Stimulated activated CD4-positive, alpha-beta T cell treated with anti-CD3 and anti-CD28 coated beads, Interleukin-1b, Interleukin-23, amount 100 ng/mL, for 48 hours (primary cell): ENCODE data around the gene POLRMT.
"Not testable (repeated sequence)": the region's sequence is repeated elsewhere in the genome, so short reads cannot be mapped to it uniquely, and the experiment has no call there.

Source experiments
- DNase-seq: peaks from one replicate; pipeline ENCODE4 v3.0.0-alpha.2; 2020

Gene POLRMT

DNA sequence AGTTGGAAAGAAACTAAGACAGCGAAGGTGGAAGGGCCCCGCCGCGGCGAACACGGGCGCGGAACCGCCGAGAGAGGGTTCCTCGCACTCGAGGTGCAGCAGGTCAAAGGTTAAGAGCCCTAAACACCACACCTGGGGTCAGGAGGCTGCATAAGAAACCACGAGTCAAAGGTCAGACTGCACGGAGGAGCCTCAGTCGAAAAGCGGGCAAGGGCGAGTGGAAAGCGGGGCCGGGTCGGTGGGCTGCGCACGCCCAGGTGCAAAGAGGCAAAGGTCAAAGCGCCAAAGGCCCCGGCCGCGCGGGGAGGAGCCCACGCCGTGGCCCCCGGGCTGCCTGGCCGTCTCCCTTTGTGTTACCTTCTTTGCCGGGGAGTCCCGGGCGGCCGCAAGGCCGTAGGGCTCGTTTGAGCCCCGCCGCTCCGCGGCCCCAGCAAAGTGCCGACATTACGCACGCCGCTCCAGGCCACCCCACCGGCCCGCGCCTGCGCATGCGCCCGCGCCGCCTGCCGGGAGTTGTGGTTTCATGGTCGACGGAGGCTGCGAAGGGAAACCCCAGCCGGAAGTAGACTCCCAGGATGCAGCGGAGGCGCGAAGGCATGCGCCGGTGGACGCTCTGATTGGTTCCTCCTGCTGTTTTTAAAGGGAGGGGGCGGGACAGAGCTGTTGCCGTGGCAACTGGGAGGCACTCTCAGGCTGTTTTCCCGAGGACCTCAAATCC, at the start of gene POLRMT:
POLRMT (minus strand) TSS at position 470 of the 718 bp plus-strand sequence; CDS start at position 445, 25 bp downstream.
- peak; percentile 97 for DNase-seq

DNA sequence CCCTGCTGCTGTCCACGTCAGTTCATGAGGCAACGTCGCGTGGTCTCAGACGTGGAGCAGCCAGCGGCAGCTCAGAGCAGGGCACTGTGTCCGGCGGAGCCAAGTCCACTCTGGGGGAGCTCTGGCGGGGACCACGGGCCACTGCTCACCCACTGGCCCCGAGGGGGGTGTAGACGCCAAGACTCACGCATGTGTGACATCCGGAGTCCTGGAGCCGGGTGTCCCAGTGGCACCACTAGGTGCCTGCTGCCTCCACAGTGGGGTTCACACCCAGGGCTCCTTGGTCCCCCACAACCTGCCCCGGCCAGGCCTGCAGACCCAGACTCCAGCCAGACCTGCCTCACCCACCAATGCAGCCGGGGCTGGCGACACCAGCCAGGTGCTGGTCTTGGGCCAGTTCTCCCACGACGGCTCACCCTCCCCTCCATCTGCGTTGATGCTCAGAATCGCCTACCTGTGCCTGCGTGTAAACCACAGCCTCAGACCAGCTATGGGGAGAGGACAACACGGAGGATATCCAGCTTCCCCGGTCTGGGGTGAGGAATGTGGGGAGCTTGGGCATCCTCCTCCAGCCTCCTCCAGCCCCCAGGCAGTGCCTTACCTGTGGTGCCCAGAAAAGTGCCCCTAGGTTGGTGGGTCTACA, 49.5 kb upstream of the POLRMT start:
- no peak for DNase-seq

DNA sequence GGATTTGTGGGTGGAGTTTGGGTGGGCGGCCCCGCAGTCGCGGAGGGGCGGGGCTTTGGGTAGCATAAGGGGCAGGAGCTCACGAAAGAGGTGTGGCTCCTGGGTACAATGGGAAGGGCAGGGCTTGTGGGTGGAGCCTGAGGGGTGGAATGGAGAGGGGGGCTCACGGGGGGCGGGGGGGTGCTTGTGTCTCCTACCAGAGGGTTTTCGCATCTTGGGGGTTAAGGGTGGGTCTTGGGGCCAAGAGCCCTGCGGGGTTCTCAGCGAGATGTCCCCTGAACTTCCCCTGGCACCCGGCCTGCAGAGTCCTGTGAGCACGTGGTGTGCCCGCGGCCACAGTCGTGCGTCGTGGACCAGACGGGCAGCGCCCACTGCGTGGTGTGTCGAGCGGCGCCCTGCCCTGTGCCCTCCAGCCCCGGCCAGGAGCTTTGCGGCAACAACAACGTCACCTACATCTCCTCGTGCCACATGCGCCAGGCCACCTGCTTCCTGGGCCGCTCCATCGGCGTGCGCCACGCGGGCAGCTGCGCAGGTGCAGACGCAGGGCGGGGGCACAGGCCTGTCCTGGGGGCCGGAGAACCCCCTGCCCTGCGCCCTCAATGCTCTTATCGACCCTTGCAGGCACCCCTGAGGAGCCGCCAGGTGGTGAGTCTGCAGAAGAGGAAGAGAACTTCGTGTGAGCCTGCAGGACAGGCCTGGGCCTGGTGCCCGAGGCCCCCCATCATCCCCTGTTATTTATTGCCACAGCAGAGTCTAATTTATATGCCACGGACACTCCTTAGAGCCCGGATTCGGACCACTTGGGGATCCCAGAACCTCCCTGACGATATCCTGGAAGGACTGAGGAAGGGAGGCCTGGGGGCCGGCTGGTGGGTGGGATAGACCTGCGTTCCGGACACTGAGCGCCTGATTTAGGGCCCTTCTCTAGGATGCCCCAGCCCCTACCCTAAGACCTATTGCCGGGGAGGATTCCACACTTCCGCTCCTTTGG, 48.0 kb upstream of the POLRMT start:
- DNase-seq, result peak; percentile 97

DNA sequence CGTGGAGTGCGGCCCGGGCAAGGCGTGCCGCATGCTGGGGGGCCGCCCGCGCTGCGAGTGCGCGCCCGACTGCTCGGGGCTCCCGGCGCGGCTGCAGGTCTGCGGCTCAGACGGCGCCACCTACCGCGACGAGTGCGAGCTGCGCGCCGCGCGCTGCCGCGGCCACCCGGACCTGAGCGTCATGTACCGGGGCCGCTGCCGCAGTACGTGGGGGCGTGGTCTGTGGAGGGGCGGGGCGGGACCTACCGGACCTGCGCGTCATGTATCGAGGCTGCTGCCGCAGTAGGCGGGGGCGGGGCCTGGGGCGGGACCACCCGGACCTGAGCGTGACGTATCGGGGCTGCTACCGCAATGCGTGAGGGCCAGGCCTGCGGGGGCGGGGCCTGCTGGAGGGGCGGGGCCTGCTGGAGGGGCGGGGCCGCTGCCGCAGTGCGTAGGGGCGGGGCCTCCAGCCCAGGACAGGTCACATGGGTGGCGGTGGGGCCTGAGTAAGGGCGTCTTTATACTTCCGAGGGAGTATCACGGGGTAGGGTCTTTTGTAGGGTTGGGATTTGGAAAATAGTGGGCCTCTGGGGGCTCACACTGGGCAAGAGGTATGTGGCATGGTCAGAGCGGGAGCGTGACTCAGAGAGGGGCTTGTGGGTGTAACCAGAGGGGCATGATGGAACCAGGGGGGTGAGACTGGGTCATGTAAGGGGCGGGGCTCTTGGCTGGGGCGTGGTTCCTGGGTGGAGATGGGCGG, 47.1 kb upstream of the POLRMT start:
- peak; percentile 100 for DNase-seq

DNA sequence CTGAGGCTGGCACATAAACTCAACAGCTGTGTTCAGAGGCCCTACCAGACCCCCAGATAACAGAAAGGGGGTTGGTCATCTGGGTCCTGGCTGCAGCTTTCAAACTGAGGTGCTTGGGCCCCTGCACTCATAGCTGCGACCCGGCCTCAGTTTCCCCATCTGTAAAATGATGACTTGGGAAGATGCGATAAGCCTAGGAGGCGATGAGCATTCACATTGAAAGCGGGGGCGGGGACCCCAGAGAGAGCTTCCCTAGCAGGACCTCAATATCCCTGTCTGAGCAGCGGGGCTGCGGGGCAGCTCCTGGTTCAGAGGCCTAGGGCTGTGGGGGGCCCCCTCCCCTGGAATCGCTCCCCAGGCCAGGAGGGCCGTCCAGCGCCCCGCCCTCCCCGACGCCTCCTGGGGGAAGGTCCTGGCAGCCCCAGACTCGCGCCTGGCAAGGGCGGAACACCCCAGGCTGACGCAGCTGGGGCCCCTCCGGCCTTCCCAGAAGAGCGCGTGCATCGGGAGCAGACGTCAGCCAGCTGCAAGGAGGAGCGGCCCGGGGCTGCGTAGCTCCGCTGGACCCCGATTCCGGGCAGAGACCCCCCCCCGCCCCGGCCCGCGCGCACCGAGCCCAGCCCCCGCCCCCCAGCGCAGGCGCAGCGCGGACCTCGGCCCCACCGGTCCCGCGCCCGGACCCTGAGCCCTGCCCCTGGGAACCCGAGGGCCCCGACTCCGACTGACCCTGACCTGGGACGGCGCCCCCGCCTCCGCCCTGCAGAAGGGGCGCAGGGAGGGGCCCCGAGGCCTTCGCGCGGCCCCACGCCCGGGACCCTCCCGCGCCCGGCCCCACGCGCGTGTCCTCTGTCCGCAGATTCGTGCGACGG, 46.3 kb upstream of the POLRMT start:
- peak; percentile 31 for DNase-seq

DNA sequence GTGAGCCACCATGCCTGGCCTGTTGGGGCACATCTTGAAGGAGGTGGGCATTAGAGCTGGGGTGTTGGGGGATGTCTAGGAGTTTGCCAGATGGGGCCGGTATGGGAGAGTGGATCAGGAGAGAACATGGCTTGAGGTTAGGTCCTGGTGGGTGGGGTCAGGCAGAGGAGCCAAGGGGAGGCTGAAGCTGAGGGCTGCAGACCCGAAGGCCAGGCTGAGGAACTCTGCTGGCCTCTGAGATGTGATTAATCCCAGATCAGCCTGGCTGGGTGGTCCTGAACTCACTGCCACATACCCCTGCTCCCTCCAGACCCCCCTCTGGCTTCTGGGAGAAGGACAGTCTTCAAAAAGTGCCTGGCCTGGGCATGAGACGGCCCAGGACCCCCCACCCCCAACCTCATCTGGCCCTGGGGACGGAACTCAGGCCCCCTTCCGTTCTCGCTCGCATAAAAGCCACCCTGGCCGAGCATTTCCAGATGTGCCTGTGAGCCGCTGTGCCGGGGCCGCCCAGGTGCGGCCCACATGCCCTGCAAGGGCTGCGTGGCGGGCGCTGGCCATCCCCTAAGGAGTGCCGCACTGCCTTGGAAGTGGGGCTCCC, 45.6 kb upstream of the POLRMT start:
- no peak for DNase-seq

DNA sequence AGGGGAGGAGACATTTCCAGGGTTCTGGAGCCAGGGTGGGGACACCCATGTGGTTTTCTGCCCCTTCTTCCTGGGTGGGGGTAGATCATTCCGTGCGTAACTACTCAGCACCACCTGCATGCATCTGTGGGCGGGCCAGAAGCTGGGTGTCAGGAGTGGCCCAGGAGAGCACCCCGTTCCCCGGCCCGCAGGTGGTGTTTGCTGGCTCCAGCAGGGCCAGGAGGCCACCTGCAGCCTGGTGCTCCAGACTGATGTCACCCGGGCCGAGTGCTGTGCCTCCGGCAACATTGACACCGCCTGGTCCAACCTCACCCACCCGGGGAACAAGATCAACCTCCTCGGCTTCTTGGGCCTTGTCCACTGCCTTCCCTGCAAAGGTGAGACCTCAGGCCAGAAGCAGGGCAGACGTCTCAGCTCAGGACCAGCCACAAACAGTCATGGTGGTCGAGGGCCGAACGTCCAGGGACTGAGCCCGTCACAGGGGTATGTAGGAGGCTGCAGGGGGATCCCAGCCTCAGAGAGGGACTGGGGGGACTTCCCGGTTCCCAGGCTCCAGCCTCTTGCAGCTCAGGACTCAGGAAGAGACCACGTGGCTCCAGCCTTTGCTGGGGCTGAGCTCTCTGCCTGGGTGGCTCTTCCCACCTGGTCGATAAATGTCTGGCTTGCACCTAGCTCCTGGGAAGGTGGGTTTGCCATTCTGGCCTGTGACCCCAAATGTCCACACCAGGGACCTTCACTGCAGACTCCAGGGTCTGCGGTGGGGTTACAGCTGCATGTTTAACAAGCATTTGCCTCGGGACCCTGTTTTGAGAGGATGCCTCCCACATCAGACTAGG, 44.5 kb upstream of the POLRMT start:
- no peak for DNase-seq

DNA sequence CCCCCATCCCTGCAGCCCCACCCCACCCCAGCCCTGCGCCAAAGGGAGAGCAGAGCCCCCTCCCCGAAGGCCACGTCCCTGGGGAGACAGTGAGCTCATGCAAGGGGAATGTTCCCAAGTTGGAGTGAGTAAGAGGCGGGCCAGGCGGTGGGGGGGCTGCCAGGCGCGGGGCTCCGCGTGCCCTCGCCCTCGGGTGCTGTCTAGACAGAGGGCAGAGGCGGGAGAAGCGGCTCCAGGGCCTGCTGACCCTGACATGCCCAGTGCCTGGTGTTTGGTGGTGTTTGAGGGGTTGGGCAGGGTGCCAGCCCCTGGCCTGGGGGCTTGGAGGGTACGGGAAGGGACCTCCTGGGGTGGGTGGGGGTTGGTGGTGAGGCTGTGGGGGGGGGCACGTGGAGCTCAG, 43.9 kb upstream of the POLRMT start:
- no peak for DNase-seq

DNA sequence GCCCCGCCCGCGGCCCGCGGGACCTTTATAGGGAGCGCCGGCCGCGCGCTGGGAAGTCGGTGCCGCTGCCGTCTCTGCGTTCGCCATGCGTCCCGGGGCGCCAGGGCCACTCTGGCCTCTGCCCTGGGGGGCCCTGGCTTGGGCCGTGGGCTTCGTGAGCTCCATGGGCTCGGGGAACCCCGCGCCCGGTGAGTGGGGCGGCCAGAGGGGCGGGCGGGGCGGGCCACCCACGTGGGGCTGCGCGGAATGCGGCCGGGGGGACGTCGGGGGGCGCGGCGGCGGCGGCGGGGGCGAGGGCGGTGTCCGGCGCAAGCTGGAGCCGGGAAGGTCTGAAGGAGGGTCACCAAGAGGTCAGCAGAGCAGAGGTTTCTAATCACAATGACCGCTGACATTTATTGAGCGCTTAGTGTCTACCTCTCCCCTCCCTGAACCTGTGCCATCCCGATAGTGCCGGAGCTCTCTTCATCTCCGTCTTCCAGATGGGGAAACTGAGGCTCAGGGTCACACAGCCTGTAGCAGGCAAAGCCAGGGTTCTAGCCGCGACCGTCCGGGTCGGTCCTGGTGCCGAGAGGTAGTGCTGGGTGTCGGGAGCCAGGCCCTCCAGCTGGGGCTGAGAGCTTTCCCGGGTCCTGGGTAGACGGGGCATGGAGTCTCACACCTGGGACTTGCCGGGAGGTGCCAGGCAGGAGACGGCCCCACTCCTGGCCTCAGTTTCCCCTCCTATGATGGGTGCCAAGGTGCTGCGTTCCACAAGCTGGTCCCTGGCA, 43.2 kb upstream of the POLRMT start, which contains the start of gene FSTL3:
FSTL3 (plus strand) TSS at position 54 of the 767 bp plus-strand sequence; CDS start at position 86, 32 bp downstream.
- DNase-seq, result no peak

DNA sequence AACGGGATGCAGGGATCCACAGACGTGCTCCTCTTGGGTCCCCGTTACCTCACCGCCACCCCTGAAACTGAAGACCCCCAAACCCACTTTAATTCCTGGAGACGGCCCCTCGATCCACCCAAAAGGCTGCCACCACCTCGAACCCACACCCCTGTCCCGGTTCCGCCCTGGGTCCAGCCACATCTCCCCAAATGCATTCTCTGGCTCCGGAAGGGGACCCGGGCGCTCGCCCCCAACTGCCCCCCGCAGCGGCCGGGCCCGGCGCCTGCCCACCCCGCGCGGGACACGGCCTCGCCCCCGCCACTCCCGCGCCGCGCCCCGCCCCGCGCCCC, 42.6 kb upstream of the POLRMT start:
- no peak for DNase-seq

DNA sequence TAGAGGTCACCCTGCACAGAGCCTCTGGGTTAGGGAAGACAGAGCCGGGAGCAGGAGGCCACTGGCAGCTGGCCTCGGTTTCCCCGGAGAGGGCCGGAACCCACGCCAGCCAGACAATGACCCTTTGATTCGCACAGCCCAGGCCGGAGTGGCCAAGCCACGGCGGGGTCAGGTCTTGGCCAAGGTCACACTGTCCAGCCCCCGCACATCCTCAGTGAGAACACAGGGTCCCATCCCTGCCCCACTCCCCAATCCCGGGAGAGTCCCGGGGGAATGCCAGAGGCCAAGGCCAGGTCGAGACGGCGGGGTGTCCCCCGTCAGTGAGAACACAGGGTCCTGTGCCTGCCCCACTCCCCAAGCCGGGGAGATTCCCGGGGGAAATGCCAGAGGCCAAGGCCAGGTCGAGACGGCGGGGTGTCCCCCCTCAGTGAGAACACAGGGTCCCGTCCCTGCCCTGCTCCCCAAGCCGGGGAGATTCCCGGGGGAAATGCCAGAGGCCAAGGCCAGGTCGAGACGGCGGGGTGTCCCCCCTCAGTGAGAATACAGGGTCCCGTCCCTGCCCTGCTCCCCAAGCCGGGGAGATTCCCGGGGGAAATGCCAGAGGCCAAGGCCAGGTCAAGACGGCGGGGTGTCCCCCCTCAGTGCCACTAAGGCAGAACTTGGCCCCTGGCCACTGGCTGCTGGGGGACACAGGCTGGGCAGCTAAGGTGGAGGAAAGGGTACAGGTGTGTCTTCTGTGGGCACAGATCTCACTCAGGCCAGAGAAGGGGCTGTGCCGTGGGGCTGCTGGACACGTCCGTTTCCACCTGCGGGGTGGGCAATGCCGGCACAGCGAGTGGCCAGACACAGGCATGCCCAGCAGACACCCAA, 41.2 kb upstream of the POLRMT start:
- DNase-seq, result no peak

DNA sequence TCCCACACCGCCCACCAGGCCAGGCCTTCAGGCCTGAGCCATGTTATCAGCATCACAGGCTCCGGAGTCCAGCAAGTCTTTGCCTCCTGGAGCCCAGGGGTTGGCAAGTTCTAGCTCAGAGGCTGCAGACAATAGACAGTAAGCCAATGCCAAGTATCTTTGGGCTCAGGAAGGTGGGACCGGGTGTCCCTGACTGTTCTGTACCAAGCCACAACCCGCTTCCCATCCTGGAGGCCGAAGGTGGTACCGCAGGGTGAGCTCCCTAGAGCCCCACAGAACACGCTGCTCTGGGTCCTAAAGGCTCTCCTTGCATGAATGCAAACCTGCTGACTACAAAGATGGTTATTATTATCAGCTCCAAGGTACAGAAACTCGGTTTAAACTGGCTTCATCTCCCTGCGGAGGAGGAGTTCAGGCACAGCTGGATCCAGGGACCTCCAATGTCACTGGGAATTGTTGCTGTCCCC, 37.3 kb upstream of the POLRMT start:
- no peak for DNase-seq

DNA sequence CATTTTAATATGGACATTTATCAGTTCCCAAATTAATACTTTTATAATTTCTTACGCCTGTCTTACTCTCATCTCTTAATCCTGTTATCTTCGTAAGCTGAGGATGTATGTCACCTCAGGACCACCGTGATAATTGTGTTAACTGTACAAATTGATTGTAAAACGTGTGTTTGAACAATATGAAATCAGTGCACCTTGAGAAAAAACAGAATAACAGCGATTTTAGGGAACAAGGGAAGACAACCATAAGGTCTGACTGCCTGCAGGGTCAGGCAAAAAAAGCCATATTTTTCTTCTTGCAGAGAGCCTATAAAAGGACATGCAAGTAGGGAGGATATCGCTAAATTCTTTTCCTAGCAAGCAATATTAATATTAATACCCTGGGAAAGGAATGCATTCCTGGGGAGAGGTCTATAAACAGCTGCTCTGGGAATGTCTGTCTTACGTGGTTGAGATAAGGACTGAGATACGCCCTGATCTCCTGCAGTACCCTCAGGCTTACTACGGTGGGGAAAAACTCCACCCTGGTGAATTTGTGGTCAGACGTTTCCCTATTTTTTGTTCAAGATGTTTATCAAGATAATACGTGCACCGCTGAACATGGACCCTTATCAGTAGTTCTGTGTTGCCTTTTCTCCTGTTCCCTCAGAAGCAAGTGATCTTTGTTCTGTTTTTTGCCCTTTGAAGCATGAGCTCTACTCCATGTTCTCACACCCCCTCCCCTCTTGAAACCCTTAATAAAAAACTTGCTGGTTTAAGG, 35.5 kb upstream of the POLRMT start:
- not testable (repeated sequence) for DNase-seq

DNA sequence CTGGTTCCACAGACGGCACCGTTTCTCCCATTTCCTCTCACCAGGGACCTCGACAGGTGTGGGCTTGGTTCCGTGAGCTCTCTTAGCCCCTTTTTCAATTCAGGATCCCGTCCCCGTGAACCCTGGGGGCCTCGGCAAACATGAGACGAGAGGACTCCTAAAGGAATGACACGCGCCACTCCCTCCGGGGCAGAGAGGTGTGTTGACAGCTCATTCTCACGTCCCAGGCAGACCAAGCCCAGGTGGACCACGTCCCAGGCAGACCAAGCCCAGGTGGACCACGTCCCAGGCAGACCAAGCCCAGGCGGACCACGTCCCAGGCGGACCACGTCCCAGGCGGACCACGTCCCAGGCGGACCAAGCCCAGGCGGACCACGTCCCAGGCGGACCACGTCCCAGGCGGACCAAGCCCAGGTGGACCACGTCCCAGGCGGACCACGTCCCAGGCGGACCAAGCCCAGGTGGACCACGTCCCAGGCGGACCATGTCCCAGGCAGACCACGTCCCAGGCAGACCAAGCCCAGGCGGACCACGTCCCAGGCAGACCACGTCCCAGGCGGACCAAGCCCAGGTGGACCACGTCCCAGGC, 33.7 kb upstream of the POLRMT start:
- not testable (repeated sequence) for DNase-seq

DNA sequence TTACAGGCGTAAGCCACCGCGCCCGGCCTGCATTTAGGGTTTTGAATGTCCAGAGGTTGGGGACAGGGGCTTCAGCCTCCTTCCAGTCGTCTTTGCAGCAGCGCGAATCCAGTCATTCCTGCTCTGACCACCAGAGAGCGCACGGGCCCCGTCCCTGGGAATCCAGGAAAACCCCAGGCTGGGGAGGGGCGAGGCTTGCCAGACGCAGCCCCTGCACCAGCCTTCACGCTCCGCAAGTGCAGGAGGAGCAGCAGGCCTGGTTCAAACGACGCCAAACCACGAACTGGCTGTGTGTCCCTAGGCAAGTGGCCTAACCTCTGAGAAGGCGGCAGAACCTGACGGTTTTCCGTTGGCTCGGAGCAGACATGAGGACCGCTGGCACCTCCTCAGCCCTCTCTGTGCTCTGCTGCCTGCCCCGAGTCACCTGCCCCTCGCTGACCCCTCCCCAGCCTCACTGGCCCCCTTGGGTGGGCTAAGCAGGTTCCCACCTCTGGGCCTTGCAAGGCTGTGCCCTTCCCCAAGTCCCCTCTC, 31.6 kb upstream of the POLRMT start:
- peak; percentile 80 for DNase-seq

DNA sequence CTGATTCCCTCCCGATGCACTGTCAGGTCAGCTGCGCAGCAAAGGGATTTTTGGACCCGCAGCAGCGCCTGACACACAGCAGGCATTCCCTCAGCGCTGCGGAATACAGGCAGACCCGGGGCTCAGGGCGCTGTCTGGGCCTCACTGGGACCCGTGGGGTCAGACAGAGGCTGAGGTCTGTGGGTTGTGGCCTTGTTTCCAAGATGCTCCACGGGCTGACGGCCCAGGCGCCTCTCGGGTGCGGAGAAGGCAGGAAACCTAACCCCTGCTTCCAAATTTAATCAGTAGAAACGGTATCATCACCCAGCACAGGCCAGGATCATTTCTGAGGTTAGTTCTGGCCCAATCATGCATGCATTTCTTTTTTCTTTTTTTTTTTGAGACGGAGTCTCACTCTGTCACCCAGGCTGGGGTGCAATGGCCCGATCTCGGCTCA, 30.4 kb upstream of the POLRMT start:
- DNase-seq, result no peak
